ENCODE results near the gene PITPNM3. TPM values are rescaled to one million over a fixed set of nuclear protein-coding genes. Genes with fewer than 3 reads are reported as not detected.

PITPNM3 gene
- total RNA-seq, 1 experiment from 2014 or later = 4.2 TPM

- H3K27ac ChIP-seq (ENCODE audit: low read depth, low read length) = no peak overlapping the region
- CTCF ChIA-PET = no interaction called here
- ATAC-seq = no peak
- POLR2A ChIA-PET = no interaction called here
- H3K9me2 ChIP-seq (ENCODE audit: insufficient read depth) = no peaks in the 10 kb centered on the region
- no peak overlapping the region for H2AFZ ChIP-seq (ENCODE audit: low read depth, low read length, poor library complexity, severe bottlenecking)
- H3K9me3 ChIP-seq (ENCODE audit: control insufficient read depth in 1 of 2, insufficient read depth in 1 of 2, low read depth in 1 of 2, low read length in 2 of 2) = no peaks in the 10 kb centered on the region
- H3K4me2 ChIP-seq (ENCODE audit: low read length) = no peak overlapping the region
- no TSS peak for BruUV-seq (replicated peaks)
- no peak overlapping the region for H3K4me3 ChIP-seq (replicated peaks in 1 of 2; ENCODE audit: low read depth in 1 of 2, low read length in 2 of 2)
- no peaks in the 10 kb centered on the region for H3K79me2 ChIP-seq (ENCODE audit: insufficient read depth, low read length)
- no peak for TF ChIP-seq REST (IDR thresholded peaks at IDR 0.05; ENCODE audit: low read depth)
- TF ChIP-seq POLR2A (IDR thresholded peaks at IDR 0.05; ENCODE audit: borderline replicate concordance, extremely low read depth, insufficient read depth, insufficient read length) = no peak
- TF ChIP-seq EZH2phosphoT487 (IDR thresholded peaks at IDR 0.05; ENCODE audit: borderline replicate concordance) = no peak
- no peak for TF ChIP-seq FOSL1 (IDR thresholded peaks at IDR 0.05; ENCODE audit: low read depth)
- no peak for TF ChIP-seq CTCF (IDR thresholded peaks at IDR 0.05 in 2 of 3, conservative IDR thresholded peaks at IDR 0.05 in 1 of 3; ENCODE audit: borderline replicate concordance in 1 of 3, insufficient read depth in 1 of 3, low read depth in 2 of 3, low read length in 2 of 3)
- TF ChIP-seq ZNF274 (IDR thresholded peaks at IDR 0.05; ENCODE audit: low read depth, low read length) = no peak
- no peak for TF ChIP-seq EGR1 (IDR thresholded peaks at IDR 0.05; ENCODE audit: low read depth)
- no peak for TF ChIP-seq MAX (IDR thresholded peaks at IDR 0.05)
- TF ChIP-seq SRF (IDR thresholded peaks at IDR 0.05; ENCODE audit: low read depth) = no peak
- no peak for TF ChIP-seq RAD21 (IDR thresholded peaks at IDR 0.05; ENCODE audit: low read depth)
- no peak for TF ChIP-seq CBX3 (IDR thresholded peaks at IDR 0.05; ENCODE audit: low read depth)
- no peak overlapping the region for H3K9ac ChIP-seq (ENCODE audit: low read length)
- RAD21 ChIA-PET (ENCODE audit: low non-redundant PET in 1 of 2, low total read pairs in 2 of 2, uncharacterized antibody in 2 of 2, unreplicated experiment in 2 of 2) = no interaction called here
- DNase-seq (ENCODE audit: low read depth, low spot score) = no peak
- no peaks in the 10 kb centered on the region for H3K27me3 ChIP-seq (ENCODE audit: insufficient read depth, low read length)
- intact Hi-C loops (cut with micrococcal nuclease) = no loop called here
- H3K36me3 ChIP-seq (ENCODE audit: control insufficient read depth in 1 of 2, insufficient read depth in 2 of 2, low read length in 2 of 2) = no peaks in the 10 kb centered on the region
- H4K20me1 ChIP-seq (ENCODE audit: insufficient read depth) = no peaks in the 10 kb centered on the region
- peaks cover 3 to 9% of the 10 kb centered on the region in 2 experiments; a peak in 3 of 4 replicates for H3K4me1 ChIP-seq (ENCODE audit: control insufficient read depth in 1 of 2, insufficient read depth in 2 of 2, low read length in 2 of 2)
Observed at GRCh38 chr17:6476810-6477179, 79.6 kb downstream of the PITPNM3 start.

All from HCT116 (cell line).